ENCODE data around the gene PPIG. TPM values are rescaled to one million over a fixed set of nuclear protein-coding genes. Genes with fewer than 3 reads are reported as not detected.
"Not testable (repeated sequence)": the region's sequence is repeated elsewhere in the genome, so short reads cannot be mapped to it uniquely, and the experiment has no call there.

Gene PPIG
- total RNA-seq: 10 to 100 TPM; 67.3 to 72.6 TPM

DNA sequence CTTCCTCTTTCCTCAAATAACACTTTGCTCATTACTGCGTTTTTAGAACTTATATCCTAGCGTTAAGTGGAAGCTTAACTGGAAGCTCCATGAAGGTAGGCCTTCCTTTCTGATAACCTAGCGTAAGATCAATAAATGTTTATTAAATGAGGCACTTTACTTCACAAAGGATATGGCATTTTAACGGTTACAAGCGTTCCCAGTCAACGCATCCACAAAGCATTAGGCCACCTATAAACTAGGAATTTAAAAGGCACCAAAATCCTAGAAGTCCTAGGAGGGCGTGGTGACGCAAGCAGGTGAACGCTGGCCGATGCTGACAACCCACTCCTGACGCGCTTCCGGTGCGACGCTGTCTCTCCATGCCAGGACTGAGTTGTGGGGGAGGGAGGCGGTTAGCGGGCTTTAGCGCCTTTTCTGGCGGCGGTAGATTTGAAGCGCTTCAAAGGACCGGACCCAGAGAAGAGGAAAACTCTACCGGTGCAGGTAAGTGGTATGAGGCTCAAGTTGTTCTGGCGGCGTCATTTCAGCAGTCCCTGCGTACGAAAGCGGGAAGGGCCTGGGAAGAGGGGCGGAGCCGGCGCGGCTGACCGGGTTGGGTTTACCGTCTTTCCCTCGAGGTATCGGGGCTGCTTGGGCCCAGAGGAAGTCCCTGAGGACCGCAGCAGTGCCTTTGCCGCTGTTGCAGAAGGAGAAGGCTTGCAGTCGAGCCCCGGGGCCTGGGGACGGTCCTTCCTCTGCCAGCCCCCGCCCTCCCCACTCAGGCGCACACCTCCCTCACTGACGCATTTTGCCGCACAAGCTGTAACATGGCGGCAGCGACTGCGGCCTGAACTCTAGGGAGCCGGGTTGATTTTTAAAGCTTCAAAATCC is at the start of gene PPIG:
TSS of gene PPIG (plus strand) at position 347 of the 873 bp plus-strand sequence. CDS start 19,691 bp downstream, outside the sequence.
- H3K27ac Mint-ChIP-seq: peak within 1 kb of the TSS; percentile 99
- peaks cover 13% of the 10 kb centered on the region for H3K9me3 Mint-ChIP-seq
- DNase-seq: peak; percentile 86
- H3K27me3 Mint-ChIP-seq: no peaks in the 10 kb centered on the region
- H3K4me1 Mint-ChIP-seq: peaks cover 29% of the 10 kb centered on the region
- peaks cover 37% of the 10 kb centered on the region for H3K36me3 Mint-ChIP-seq
- peak within 1 kb of the TSS; percentile 98 for H3K4me3 Mint-ChIP-seq

DNA sequence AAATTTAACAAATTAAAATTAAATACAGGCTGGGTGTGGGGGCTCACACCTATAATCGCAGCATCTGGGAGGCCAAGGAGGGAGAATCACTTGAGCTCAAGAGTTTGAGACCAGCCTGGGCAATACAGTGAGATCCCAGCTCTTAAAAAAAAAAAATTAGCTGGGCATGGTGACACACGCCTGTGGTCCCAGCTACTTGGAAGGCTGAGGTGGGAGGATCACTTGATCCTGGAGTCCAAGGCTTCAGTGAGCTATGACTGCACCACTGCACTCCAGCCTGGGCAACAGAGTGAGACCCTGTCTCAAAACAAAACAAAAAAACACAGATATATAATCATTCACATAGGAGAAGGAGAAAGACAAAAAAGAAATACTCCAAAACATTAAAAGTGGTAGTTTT is 44.7 kb upstream of the PPIG start:
- DNase-seq, H3K27me3 Mint-ChIP-seq, H3K9me3 Mint-ChIP-seq, H3K4me1 Mint-ChIP-seq, H3K27ac Mint-ChIP-seq, H3K4me3 Mint-ChIP-seq: not testable (repeated sequence)
- peaks cover 15% of the 10 kb centered on the region for H3K36me3 Mint-ChIP-seq

DNA sequence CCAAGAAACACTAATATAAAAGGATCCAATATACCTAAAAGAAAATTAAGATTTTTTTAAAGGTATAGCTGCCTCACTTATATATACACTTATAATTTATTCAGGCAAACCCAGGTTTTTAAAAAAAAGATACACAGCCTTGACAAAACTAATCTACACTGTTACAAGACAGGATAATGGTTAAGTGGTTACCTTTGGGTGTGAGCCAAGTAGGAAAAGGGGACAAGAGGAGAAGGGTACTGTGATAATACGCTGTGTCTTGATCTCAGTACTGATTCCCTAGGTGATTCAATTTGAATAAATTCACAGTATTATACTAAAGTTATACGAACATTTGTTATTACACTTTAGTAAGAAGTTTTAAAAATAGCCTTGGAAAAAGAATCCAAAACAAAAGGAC is 44.0 kb upstream of the PPIG start:
- no peak for DNase-seq
- Mint-ChIP-seq H3K27me3 (no peaks in the 10 kb centered on the region), H3K4me1 (no peaks in the 10 kb centered on the region), H3K4me3 (no peak overlapping the region), H3K36me3 (peaks cover 15% of the 10 kb centered on the region), H3K9me3 (no peaks in the 10 kb centered on the region), H3K27ac (no peak overlapping the region)

DNA sequence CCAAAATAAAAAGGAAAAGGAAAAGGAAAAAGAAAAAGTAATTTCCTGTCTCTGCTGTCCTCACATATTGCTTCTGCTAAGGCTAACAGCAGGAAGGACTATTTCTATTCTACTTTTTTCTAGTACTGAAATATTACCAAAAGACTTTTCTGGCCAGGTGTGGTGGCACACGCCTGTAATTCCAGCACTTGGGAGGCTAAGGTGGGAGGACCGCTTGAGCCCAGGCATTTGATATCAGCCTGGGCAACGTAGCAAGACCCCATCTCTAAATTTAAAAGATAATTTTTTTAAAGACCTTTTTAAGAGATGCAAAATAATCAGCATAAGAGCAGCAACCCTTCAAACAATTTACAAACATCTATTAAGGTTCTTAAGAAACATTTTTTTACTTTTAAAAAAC is 41.7 kb upstream of the PPIG start:
- peaks cover 12% of the 10 kb centered on the region for H3K4me1 Mint-ChIP-seq
- H3K27ac Mint-ChIP-seq: no peak overlapping the region
- DNase-seq: no peak
- H3K27me3 Mint-ChIP-seq: no peaks in the 10 kb centered on the region
- no peak overlapping the region for H3K4me3 Mint-ChIP-seq
- peaks cover 16% of the 10 kb centered on the region for H3K36me3 Mint-ChIP-seq
- H3K9me3 Mint-ChIP-seq: no peaks in the 10 kb centered on the region

DNA sequence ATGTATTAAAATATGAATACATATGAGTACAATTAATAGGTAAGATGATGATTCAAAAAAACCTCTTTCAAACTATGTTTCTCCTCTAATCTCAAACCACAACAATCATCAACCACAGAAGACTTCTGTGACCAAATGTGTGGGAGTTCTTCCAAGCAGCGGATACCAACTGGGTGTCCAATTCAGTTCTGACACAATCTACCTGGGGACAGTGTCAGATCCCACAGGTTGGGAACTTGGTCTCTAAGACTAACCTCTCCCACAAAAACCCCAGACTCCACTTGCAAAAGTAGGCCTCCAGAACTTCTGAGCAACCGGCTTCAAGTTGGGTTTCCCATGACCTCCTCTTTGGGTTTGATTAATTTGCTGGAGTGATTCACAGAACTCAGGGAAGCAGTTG is 37.4 kb upstream of the PPIG start:
- Mint-ChIP-seq H3K9me3 (no peaks in the 10 kb centered on the region), H3K27me3 (no peaks in the 10 kb centered on the region), H3K4me1 (peaks cover 12% of the 10 kb centered on the region), H3K27ac (no peak overlapping the region), H3K36me3 (peaks cover 15% of the 10 kb centered on the region), H3K4me3 (no peak overlapping the region)
- DNase-seq: peak; percentile 6

DNA sequence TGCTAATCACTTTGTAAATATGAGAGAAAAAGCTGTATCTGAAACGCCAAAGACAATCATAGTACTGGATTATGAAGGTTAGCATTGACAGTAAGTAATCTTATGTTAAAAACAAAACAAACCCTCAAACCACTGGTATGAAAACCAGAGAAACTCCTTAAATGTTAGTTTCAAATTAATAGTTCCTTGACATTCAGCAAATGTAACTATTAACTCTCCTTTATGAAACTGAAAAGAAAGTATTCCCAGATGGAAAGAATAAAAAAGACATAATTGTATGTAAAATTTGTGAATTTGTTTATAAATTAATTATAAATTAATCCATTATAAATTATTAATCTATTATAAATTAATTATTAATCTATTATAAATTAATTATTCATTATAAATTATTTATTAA is 22.8 kb upstream of the PPIG start:
- Mint-ChIP-seq H3K9me3 (no peaks in the 10 kb centered on the region), H3K27me3 (no peaks in the 10 kb centered on the region), H3K4me1 (no peaks in the 10 kb centered on the region), H3K4me3 (no peak overlapping the region), H3K27ac (peak overlapping the region; percentile 51), H3K36me3 (peaks cover 26% of the 10 kb centered on the region)
- DNase-seq: no peak

DNA sequence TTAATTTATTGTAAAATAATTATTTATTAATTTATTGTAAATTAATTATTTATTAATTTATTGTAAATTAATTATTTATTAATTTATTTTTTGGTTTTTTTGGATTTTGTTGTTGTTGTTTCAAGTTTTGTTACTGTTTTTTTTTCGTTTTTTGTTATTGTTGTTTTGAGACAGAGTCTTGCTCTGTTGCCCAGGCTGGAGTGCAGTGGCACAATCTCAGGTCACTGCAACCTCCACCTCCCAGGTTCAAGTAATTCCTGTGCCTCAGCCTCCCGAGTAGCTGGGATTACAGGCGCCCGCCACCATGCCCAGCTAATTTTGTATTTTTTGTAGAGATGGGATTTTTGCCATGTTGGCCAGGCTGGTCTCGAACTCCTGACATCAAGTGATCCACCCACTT is 22.1 kb upstream of the PPIG start:
- not testable (repeated sequence) for DNase-seq, H3K4me3 Mint-ChIP-seq, H3K27me3 Mint-ChIP-seq, H3K27ac Mint-ChIP-seq, H3K4me1 Mint-ChIP-seq, H3K9me3 Mint-ChIP-seq
- peaks cover 26% of the 10 kb centered on the region for H3K36me3 Mint-ChIP-seq

DNA sequence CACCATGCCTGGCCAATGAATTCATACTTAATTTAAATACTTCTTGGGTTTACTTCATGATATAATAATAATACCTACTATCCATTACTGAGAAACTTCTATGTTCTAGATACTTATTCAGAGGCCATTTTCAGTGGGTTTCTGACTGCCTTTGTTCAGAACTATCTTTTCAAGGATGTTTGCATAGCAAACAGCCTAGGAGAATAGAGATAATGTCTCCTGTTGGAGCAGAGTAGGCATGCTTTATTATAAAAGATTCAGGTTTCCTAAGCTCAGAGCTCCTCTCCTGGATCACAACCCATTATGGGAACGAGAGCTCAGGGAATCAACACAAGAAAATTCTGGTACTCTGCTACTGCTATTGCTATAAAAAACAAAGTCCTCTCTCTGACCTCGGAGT is 21.6 kb upstream of the PPIG start:
- no peaks in the 10 kb centered on the region for H3K27me3 Mint-ChIP-seq
- peaks cover 26% of the 10 kb centered on the region for H3K36me3 Mint-ChIP-seq
- H3K9me3 Mint-ChIP-seq: no peaks in the 10 kb centered on the region
- no peak overlapping the region for H3K4me3 Mint-ChIP-seq
- no peak for DNase-seq
- H3K4me1 Mint-ChIP-seq: no peaks in the 10 kb centered on the region
- no peak overlapping the region for H3K27ac Mint-ChIP-seq

DNA sequence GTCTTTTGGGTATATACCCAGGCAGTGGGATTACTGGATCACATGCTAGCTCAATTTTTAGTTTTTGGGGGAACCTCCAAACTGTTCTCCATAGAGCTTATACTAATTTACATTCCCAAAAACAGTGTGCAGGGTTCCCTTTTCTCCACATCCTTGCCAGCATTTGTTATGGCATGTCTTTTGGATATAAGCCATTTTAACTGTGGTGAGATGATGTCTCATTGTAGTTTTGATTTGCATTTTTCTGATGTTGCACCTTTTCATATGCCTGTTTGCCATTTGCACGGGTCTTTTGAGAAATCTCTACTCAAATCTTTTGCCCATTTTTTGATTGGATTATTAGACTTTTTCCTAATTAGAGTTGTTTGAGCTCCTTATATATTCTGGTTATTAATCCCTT is 18.5 kb upstream of the PPIG start:
- Mint-ChIP-seq H3K27me3 (no peaks in the 10 kb centered on the region), H3K9me3 (no peaks in the 10 kb centered on the region), H3K4me1 (peaks cover 8% of the 10 kb centered on the region), H3K27ac (no peak overlapping the region), H3K4me3 (no peak overlapping the region), H3K36me3 (peaks cover 31% of the 10 kb centered on the region)
- no peak for DNase-seq

DNA sequence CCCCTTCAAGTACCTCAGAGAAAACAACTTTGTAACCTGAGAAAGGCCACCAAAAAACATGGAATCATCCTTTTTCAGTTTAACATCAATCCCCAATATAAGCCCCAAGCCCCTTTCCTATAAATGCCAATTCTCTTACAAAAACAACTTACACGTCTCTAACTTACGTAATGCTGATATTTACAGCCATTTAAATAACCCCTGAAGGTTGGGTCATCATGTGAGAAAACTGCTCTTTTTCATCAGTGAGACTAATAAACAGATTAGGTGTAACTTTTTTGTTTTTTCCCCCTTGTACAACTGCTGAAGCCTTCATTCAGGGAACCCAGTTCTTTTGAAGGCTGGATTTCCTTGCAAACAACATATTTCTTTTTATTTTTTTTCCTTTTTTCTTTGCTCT is 14.2 kb upstream of the PPIG start:
- DNase-seq: no peak
- Mint-ChIP-seq H3K4me1 (peaks cover 18% of the 10 kb centered on the region), H3K4me3 (no peak overlapping the region), H3K27me3 (no peaks in the 10 kb centered on the region), H3K9me3 (no peaks in the 10 kb centered on the region), H3K36me3 (peaks cover 19% of the 10 kb centered on the region), H3K27ac (no peak overlapping the region)

DNA sequence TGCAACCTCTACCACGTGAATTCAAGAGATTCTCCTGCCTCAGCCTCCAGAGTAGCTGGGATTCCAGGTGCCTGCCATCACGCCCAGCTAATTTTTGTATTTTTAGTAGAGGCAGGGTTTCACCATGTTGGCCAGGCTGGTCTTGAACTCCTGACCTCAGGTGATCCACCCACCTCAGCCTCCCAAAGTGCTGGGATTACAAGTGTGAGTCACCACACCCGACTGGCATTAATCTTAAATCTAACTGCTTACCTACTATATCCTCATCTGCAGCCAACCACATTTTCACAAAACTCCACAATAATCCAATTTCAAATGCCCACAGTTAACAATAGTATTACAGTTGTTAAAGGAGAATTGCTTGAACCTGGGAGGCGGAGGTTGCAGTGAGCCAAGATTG is 13.4 kb upstream of the PPIG start:
- not testable (repeated sequence) for H3K27ac Mint-ChIP-seq
- H3K4me1 Mint-ChIP-seq: peaks cover 18% of the 10 kb centered on the region

DNA sequence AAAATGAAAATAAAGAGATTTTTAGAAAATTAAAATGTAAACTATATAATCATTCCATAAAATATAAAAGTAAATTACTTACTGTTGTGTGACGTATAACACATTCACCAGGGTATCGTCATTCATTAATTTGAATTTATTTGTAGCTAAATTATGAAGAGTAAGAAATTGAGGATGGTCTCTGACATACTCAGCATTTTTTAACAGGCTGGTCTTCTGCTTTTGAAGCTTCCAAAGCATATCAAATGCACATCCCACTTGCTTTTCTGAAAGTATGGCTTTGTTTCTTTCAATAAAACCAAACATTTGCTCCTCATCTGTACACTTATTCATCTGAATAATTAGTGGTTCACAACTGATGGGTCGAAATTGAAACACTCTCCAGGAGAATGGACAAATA is 12.6 kb upstream of the PPIG start:
- Mint-ChIP-seq H3K27me3 (no peaks in the 10 kb centered on the region), H3K4me1 (peaks cover 18% of the 10 kb centered on the region), H3K36me3 (peaks cover 9% of the 10 kb centered on the region), H3K9me3 (no peaks in the 10 kb centered on the region), H3K4me3 (no peak overlapping the region), H3K27ac (no peak overlapping the region)
- no peak for DNase-seq

More for the DNA sequence above, 13.4 kb upstream of the PPIG start:
- not testable (repeated sequence) for H3K4me3 Mint-ChIP-seq, DNase-seq, H3K9me3 Mint-ChIP-seq, H3K27me3 Mint-ChIP-seq
- peaks cover 12% of the 10 kb centered on the region for H3K36me3 Mint-ChIP-seq

DNA sequence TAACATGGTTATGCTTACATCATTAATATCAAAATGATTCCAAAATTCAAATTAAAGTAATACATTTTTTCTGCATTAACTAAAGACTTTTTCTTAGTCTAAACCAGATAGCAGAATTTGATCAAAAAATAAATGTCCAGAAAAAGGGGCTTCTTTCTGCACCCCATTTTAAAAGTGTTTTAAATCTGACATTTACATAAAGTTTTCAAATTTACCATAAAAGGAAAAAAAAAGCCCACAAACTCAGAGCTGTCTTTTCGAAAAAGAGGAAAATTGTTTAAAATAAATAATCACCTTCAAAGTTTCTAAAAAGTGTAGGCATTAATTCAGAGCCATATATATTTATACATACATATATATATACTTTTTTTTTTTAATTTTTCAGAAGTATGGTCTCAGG is 12.0 kb upstream of the PPIG start:
- H3K36me3 Mint-ChIP-seq: peaks cover 9% of the 10 kb centered on the region
- H3K4me3 Mint-ChIP-seq: no peak overlapping the region
- DNase-seq: no peak
- H3K27ac Mint-ChIP-seq: no peak overlapping the region
- H3K9me3 Mint-ChIP-seq: no peaks in the 10 kb centered on the region
- H3K27me3 Mint-ChIP-seq: no peaks in the 10 kb centered on the region
- H3K4me1 Mint-ChIP-seq: peaks cover 18% of the 10 kb centered on the region

DNA sequence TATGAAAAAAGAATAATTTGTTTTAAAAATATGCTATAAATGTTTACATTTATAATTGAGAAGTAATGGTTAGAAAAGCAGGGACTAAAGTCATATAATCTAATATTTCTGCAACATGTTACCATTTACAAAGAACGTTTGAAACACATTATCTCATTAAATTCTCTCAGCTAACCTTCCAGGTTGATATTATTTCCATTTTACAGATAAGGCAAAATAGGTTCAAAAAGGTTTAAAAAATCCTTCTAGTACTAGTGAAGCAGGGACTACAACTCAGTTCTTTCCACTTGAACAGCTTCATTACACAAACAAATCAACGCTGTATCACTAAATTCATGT is 11.4 kb upstream of the PPIG start:
- no peaks in the 10 kb centered on the region for H3K27me3 Mint-ChIP-seq
- peaks cover 7% of the 10 kb centered on the region for H3K36me3 Mint-ChIP-seq
- no peaks in the 10 kb centered on the region for H3K9me3 Mint-ChIP-seq
- no peak for DNase-seq
- peaks cover 18% of the 10 kb centered on the region for H3K4me1 Mint-ChIP-seq
- H3K27ac Mint-ChIP-seq: peak overlapping the region; percentile 93
- H3K4me3 Mint-ChIP-seq: peak overlapping the region; percentile 97

DNA sequence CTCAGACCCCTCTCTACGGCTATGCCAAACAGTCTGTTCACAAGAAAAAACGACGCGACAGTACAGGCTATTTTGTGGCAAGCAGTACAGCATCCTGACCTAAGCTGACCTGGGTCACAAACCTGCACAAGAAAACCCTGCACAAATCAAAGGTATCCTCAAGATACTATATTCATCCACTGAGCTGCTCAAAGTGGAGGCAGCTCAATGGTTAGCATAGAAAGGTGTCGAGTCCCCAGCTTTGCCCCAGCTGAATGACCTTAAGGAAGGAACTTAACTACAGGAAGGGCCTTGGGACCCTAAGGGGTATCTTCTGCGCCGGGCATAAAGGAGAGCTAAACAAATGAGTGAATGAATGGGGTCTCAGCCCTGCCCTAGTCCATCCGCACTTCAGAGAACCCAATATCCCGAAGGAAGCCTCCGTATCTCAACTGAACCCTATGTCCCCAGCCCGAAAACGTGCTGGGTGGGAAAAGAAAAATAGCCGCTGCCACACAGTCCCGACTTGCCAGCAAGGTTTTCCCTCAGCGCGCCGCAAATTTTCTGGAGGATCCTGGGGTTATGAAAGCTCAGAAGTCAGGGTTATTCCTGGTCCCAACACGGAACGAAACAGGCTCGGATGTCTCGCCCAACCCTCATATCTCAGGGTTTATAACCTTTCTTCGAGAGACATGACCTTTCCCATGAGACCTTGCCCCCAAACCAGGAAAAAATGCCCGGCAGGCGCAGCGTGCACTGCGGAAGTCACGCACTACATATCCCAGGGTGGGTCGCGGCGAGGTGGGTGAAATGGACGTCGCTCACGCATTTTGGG is 10.8 kb upstream of the PPIG start, which contains the start of gene FASTKD1:
TSS of gene FASTKD1 (minus strand) at position 706 of the 814 bp plus-strand sequence. CDS start 1,836 bp downstream, outside the sequence.
- Mint-ChIP-seq H3K4me1 (peaks cover 18% of the 10 kb centered on the region), H3K27ac (peak within 1 kb of the TSS; percentile 93), H3K36me3 (peaks cover 5% of the 10 kb centered on the region), H3K4me3 (peak within 1 kb of the TSS; percentile 97), H3K9me3 (no peaks in the 10 kb centered on the region), H3K27me3 (no peaks in the 10 kb centered on the region)
- DNase-seq: peak; percentile 87
